ENCODE results near the gene ID2. TPM values are rescaled to one million over a fixed set of nuclear protein-coding genes. Genes with fewer than 3 reads are reported as not detected.
"Not testable (repeated sequence)": the region's sequence is repeated elsewhere in the genome, so short reads cannot be mapped to it uniquely, and the experiment has no call there.

The ID2 gene
- total RNA-seq, 1 donor from 2014 or later = 25.5 TPM

GRCh38 chr2:8704906-8705305 is 23.1 kb downstream of the ID2 start:
- ATAC-seq (ENCODE audit: poor library complexity) (no peak), DNase-seq (no peak)
- intact Hi-C loops (cut with DNase I) = no loop called here

GRCh38 chr2:8709611-8710010 is 27.8 kb downstream of the ID2 start:
- DNase-seq = no peak
- intact Hi-C loops (cut with DNase I) = no loop called here
- ATAC-seq (ENCODE audit: poor library complexity) = no peak

- intact Hi-C loops (cut with DNase I) = no loop called here
- DNase-seq (no peak), ATAC-seq (ENCODE audit: poor library complexity) (no peak)
These were observed 29.1 kb downstream of the ID2 start for GRCh38 chr2:8710951-8711350.

DNA sequence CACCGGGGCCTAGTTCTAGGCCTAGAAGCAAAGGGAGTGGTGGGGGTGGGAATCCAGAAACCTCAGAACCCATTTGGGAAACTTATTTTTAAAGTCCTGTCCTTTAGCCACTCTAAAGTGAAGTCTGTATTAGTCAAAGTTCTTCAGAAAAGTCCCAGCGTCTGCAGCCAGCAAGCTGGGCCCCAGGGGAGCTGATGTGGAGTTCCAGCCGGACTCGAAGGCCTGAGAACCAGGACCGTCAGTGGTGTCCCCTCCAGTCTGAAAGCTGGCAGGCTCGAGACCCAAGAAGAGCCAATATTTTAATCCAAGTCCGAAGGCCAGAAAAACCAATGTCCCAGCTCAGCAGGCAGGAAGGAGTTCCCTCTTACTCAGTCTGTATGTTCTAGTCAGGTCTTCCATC is 32.4 kb downstream of the ID2 start:
- intact Hi-C loops (cut with DNase I) = no loop called here
- peak; percentile 67 for DNase-seq
- ATAC-seq (ENCODE audit: poor library complexity) = peak; percentile 57

DNA sequence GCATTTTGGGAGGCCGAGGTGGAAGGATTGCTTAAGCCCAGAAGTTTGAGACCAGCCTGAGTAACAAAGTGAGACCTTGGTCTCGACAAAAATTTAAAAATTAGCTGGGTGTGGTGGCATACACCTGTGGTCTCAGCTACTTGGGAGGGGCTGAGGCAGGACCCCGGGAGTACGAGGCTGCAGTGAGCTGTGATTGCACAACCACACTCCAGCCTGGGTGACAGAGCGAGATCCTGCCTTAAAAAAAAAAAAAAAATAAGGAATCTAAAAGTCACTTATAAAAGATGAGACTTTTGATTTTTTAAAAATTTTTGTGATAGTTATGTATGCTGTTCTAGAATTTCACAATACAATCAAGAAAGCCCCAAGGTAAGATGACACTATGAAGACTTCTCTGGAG is 33.1 kb downstream of the ID2 start:
- ATAC-seq (ENCODE audit: poor library complexity) (no peak), DNase-seq (no peak)
- intact Hi-C loops (cut with DNase I) = no loop called here

- ATAC-seq (ENCODE audit: poor library complexity) (no peak), DNase-seq (no peak)
- intact Hi-C loops (cut with DNase I) = no loop called here
These were observed 37.7 kb downstream of the ID2 start for GRCh38 chr2:8719528-8719927.

- intact Hi-C loops (cut with DNase I) = no loop called here
- DNase-seq (no peak), ATAC-seq (ENCODE audit: poor library complexity) (peak; percentile 75)
These were observed 38.9 kb downstream of the ID2 start for GRCh38 chr2:8720741-8721140.

- intact Hi-C loops (cut with DNase I) = no loop called here
- no peak for DNase-seq
- ATAC-seq (ENCODE audit: poor library complexity) = no peak
These were observed 39.6 kb downstream of the ID2 start for GRCh38 chr2:8721410-8721809.

DNA sequence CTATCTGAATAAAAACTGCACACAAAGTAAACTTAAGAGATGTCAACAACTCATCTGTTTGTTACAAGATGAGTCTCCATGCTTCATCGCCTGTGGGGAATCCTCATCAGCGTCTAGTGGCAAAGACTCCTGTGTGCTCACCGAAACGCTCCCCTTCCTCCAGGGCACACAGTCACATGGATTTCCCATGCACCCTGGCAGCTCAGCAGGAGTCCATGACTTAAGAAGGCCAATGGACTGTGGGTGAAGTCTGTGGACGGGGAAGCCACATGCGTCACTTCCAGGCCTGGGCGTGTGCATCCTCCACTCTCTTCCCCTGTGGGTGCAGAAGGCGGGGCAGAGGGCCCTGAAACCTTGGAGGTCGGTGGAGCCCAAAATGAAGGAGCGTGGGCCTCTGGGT is 41.1 kb downstream of the ID2 start:
- intact Hi-C loops (cut with DNase I) = no loop called here
- DNase-seq = no peak
- ATAC-seq (ENCODE audit: poor library complexity) = no peak

- no peak for DNase-seq
- ATAC-seq (ENCODE audit: poor library complexity) = no peak
These were observed 44.0 kb downstream of the ID2 start for GRCh38 chr2:8725838-8726237.

DNA sequence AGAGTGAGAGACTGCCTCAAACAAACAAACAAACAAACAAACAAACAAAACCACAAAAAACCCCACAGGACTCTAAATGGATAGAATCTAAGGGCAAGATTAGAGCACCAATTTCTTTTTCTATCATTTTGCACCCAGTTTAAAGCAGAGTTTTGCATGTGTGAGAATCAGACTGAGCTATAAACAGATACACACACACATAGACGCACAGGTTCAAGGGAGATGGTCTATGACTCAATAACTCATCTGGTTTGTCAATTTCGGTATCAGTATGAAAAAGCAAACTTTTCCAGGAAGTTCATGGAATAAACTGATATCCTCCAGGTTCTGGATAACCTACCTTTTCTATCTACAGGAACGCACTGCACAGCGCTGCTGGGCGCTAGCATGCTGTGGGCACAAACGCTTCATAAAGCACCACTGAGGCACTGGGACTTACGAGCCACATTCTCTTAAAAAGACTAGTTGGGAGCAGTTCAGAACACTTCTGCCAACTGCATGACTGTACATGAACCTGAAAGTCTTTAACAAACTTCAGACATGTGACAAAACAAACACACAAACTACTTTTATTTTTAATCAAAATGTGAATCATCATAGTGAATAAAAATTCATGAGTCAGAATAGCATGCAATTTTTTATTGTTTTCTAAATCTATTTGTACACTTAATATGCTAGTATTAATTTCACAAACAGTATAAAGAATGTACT is 46.6 kb downstream of the ID2 start:
- ATAC-seq (ENCODE audit: poor library complexity) = no peak
- intact Hi-C loops (cut with DNase I) = no loop called here
- DNase-seq = no peak

More at GRCh38 chr2:8725838-8726237, 44.0 kb downstream of the ID2 start:
- intact Hi-C loops (cut with DNase I) = no loop called here

DNA sequence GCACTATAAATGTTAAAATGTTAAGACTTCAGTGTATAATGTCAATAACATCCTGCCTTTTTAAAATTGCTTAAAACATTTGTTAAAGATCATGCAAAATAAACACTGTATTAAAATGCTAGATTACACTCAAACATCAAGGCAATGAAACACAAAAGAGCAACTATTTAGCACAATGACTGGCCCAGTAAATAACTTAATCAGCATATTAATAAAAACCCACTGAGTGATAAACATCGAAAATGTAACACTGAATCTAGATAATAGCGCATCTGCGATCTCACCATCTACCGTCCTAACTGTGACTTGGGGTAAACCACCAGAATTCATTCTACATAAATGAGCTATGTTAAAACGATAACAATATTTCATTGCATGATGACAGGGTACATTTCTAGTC is 47.2 kb downstream of the ID2 start:
- intact Hi-C loops (cut with DNase I); ATAC-seq (ENCODE audit: poor library complexity); DNase-seq: not testable (repeated sequence)

- ATAC-seq (ENCODE audit: poor library complexity) (peak; percentile 98), DNase-seq (peak; percentile 62)
- intact Hi-C loops (cut with DNase I) = no loop called here
These were observed 48.1 kb downstream of the ID2 start for GRCh38 chr2:8729939-8730338.

GRCh38 chr2:8732601-8733000 is 50.7 kb downstream of the ID2 start:
- intact Hi-C loops (cut with DNase I) = no loop called here
- no peak for ATAC-seq (ENCODE audit: poor library complexity)

More at GRCh38 chr2:8732601-8733000, 50.7 kb downstream of the ID2 start:
- no peak for DNase-seq

Other genes with a start within 250 kb of the ID2 start
- gene KIDINS220, start 155.6 kb downstream of the ID2 start, total RNA-seq = 48.4 TPM